ENCODE data around the gene RICTOR.

The RICTOR gene

GRCh38 chr5:38968665-38969064 is 105.5 kb downstream of the RICTOR start:
- WGBS: 95% methylated on average over 5 of the region's 5 CpGs
- no peak overlapping the region for H3K27ac ChIP-seq (ENCODE audit: low read depth, low read length)
- H3K4me3 ChIP-seq (ENCODE audit: low read length): no peak overlapping the region
- H3K9ac ChIP-seq (ENCODE audit: low read depth, low read length): no peak overlapping the region
- H3K9me3 ChIP-seq (ENCODE audit: insufficient read depth, low read depth, low read length): no peaks in the 10 kb centered on the region
- no peaks in the 10 kb centered on the region for H3K27me3 ChIP-seq (ENCODE audit: insufficient read depth, low read length)
- peaks cover 67% of the 10 kb centered on the region for H3K36me3 ChIP-seq (ENCODE audit: insufficient read depth, low read length)
- no peaks in the 10 kb centered on the region for H3K4me1 ChIP-seq (ENCODE audit: insufficient read depth, low read length)

GRCh38 chr5:38961691-38962090 is 112.5 kb downstream of the RICTOR start:
- Histone ChIP-seq H3K36me3 (ENCODE audit: insufficient read depth, low read length) (peaks cover 98% of the 10 kb centered on the region), H3K27ac (ENCODE audit: low read depth, low read length) (no peak overlapping the region)
- WGBS: 96% methylated on average over 2 of the region's 2 CpGs

GRCh38 chr5:38953426-38954012 is 120.7 kb downstream of the RICTOR start:
- Histone ChIP-seq H3K36me3 (ENCODE audit: insufficient read depth, low read length) (peaks cover 100% of the 10 kb centered on the region), H3K27ac (ENCODE audit: low read depth, low read length) (no peak overlapping the region)
- 100% methylated on average over 1 of the region's 4 CpGs for WGBS

More at GRCh38 chr5:38961691-38962090, 112.5 kb downstream of the RICTOR start:
- Histone ChIP-seq H3K4me3 (ENCODE audit: low read length) (no peak overlapping the region), H3K4me1 (ENCODE audit: insufficient read depth, low read length) (no peaks in the 10 kb centered on the region), H3K9ac (ENCODE audit: low read depth, low read length) (no peak overlapping the region), H3K27me3 (ENCODE audit: insufficient read depth, low read length) (no peaks in the 10 kb centered on the region), H3K9me3 (ENCODE audit: insufficient read depth, low read depth, low read length) (no peaks in the 10 kb centered on the region)

GRCh38 chr5:38948501-38948900 is 125.7 kb downstream of the RICTOR start:
- Histone ChIP-seq H3K27me3 (ENCODE audit: insufficient read depth, low read length) (no peaks in the 10 kb centered on the region), H3K4me1 (ENCODE audit: insufficient read depth, low read length) (no peaks in the 10 kb centered on the region), H3K36me3 (ENCODE audit: insufficient read depth, low read length) (peaks cover 98% of the 10 kb centered on the region), H3K9me3 (ENCODE audit: insufficient read depth, low read depth, low read length) (no peaks in the 10 kb centered on the region), H3K9ac (ENCODE audit: low read depth, low read length) (no peak overlapping the region), H3K27ac (ENCODE audit: low read depth, low read length) (no peak overlapping the region), H3K4me3 (ENCODE audit: low read length) (no peak overlapping the region)

More at GRCh38 chr5:38953426-38954012, 120.7 kb downstream of the RICTOR start:
- H3K9me3 ChIP-seq (ENCODE audit: insufficient read depth, low read depth, low read length): no peaks in the 10 kb centered on the region
- no peaks in the 10 kb centered on the region for H3K27me3 ChIP-seq (ENCODE audit: insufficient read depth, low read length)
- no peak overlapping the region for H3K4me3 ChIP-seq (ENCODE audit: low read length)
- no peak overlapping the region for H3K9ac ChIP-seq (ENCODE audit: low read depth, low read length)
- no peaks in the 10 kb centered on the region for H3K4me1 ChIP-seq (ENCODE audit: insufficient read depth, low read length)

- H3K27ac ChIP-seq (ENCODE audit: low read depth, low read length): no peak overlapping the region
- WGBS: 96% methylated on average over 3 of the region's 4 CpGs
- H3K27me3 ChIP-seq (ENCODE audit: insufficient read depth, low read length): no peaks in the 10 kb centered on the region
- no peaks in the 10 kb centered on the region for H3K9me3 ChIP-seq (ENCODE audit: insufficient read depth, low read depth, low read length)
- H3K4me1 ChIP-seq (ENCODE audit: insufficient read depth, low read length): no peaks in the 10 kb centered on the region
- H3K9ac ChIP-seq (ENCODE audit: low read depth, low read length): no peak overlapping the region
- no peak overlapping the region for H3K4me3 ChIP-seq (ENCODE audit: low read length)
- H3K36me3 ChIP-seq (ENCODE audit: insufficient read depth, low read length): peaks cover 87% of the 10 kb centered on the region
Measured at GRCh38 chr5:38944282-38944681, 129.9 kb downstream of the RICTOR start.

GRCh38 chr5:38941912-38942311 is 132.3 kb downstream of the RICTOR start:
- Histone ChIP-seq H3K9me3 (ENCODE audit: insufficient read depth, low read depth, low read length) (no peaks in the 10 kb centered on the region), H3K4me3 (ENCODE audit: low read length) (no peak overlapping the region), H3K4me1 (ENCODE audit: insufficient read depth, low read length) (no peaks in the 10 kb centered on the region), H3K27ac (ENCODE audit: low read depth, low read length) (no peak overlapping the region), H3K27me3 (ENCODE audit: insufficient read depth, low read length) (no peaks in the 10 kb centered on the region), H3K9ac (ENCODE audit: low read depth, low read length) (no peak overlapping the region), H3K36me3 (ENCODE audit: insufficient read depth, low read length) (peaks cover 70% of the 10 kb centered on the region)
- 100% methylated on average over 1 of the region's 2 CpGs for WGBS

GRCh38 chr5:38940230-38940858 is 133.9 kb downstream of the RICTOR start:
- Histone ChIP-seq H3K27me3 (ENCODE audit: insufficient read depth, low read length) (no peaks in the 10 kb centered on the region), H3K36me3 (ENCODE audit: insufficient read depth, low read length) (peaks cover 55% of the 10 kb centered on the region), H3K4me1 (ENCODE audit: insufficient read depth, low read length) (no peaks in the 10 kb centered on the region), H3K4me3 (ENCODE audit: low read length) (no peak overlapping the region), H3K9me3 (ENCODE audit: insufficient read depth, low read depth, low read length) (no peaks in the 10 kb centered on the region), H3K27ac (ENCODE audit: low read depth, low read length) (no peak overlapping the region), H3K9ac (ENCODE audit: low read depth, low read length) (no peak overlapping the region)
- 94% methylated on average over 2 of the region's 2 CpGs for WGBS

GRCh38 chr5:38938973-38939372 is 135.2 kb downstream of the RICTOR start:
- 85% methylated on average over 1 of the region's 1 CpG for WGBS

GRCh38 chr5:38938424-38938823 is 135.8 kb downstream of the RICTOR start:
- Histone ChIP-seq H3K36me3 (ENCODE audit: insufficient read depth, low read length) (peaks cover 36% of the 10 kb centered on the region), H3K27ac (ENCODE audit: low read depth, low read length) (no peak overlapping the region)

More at GRCh38 chr5:38938973-38939372, 135.2 kb downstream of the RICTOR start:
- no peak overlapping the region for H3K9ac ChIP-seq (ENCODE audit: low read depth, low read length)
- no peaks in the 10 kb centered on the region for H3K4me1 ChIP-seq (ENCODE audit: insufficient read depth, low read length)
- peaks cover 41% of the 10 kb centered on the region for H3K36me3 ChIP-seq (ENCODE audit: insufficient read depth, low read length)
- no peak overlapping the region for H3K27ac ChIP-seq (ENCODE audit: low read depth, low read length)
- H3K9me3 ChIP-seq (ENCODE audit: insufficient read depth, low read depth, low read length): no peaks in the 10 kb centered on the region
- H3K27me3 ChIP-seq (ENCODE audit: insufficient read depth, low read length): no peaks in the 10 kb centered on the region
- H3K4me3 ChIP-seq (ENCODE audit: low read length): no peak overlapping the region

GRCh38 chr5:38936269-38936668 is 137.9 kb downstream of the RICTOR start:
- WGBS: 100% methylated on average over 5 of the region's 6 CpGs
- Histone ChIP-seq H3K4me1 (ENCODE audit: insufficient read depth, low read length) (no peaks in the 10 kb centered on the region), H3K4me3 (ENCODE audit: low read length) (no peak overlapping the region), H3K27me3 (ENCODE audit: insufficient read depth, low read length) (no peaks in the 10 kb centered on the region), H3K27ac (ENCODE audit: low read depth, low read length) (no peak overlapping the region), H3K9me3 (ENCODE audit: insufficient read depth, low read depth, low read length) (no peaks in the 10 kb centered on the region), H3K9ac (ENCODE audit: low read depth, low read length) (no peak overlapping the region), H3K36me3 (ENCODE audit: insufficient read depth, low read length) (peaks cover 15% of the 10 kb centered on the region)

More at GRCh38 chr5:38938424-38938823, 135.8 kb downstream of the RICTOR start:
- Histone ChIP-seq H3K9ac (ENCODE audit: low read depth, low read length) (no peak overlapping the region), H3K27me3 (ENCODE audit: insufficient read depth, low read length) (no peaks in the 10 kb centered on the region), H3K4me1 (ENCODE audit: insufficient read depth, low read length) (no peaks in the 10 kb centered on the region), H3K9me3 (ENCODE audit: insufficient read depth, low read depth, low read length) (no peaks in the 10 kb centered on the region), H3K4me3 (ENCODE audit: low read length) (no peak overlapping the region)
- 75% methylated on average over 1 of the region's 1 CpG for WGBS

GRCh38 chr5:38935437-38935836 is 138.8 kb downstream of the RICTOR start:
- no peaks in the 10 kb centered on the region for H3K4me1 ChIP-seq (ENCODE audit: insufficient read depth, low read length)
- no peak overlapping the region for H3K4me3 ChIP-seq (ENCODE audit: low read length)
- no peaks in the 10 kb centered on the region for H3K9me3 ChIP-seq (ENCODE audit: insufficient read depth, low read depth, low read length)
- H3K27ac ChIP-seq (ENCODE audit: low read depth, low read length): no peak overlapping the region
- no peaks in the 10 kb centered on the region for H3K27me3 ChIP-seq (ENCODE audit: insufficient read depth, low read length)
- peaks cover 8% of the 10 kb centered on the region for H3K36me3 ChIP-seq (ENCODE audit: insufficient read depth, low read length)
- no peak overlapping the region for H3K9ac ChIP-seq (ENCODE audit: low read depth, low read length)
- WGBS: no CpG with 5 or more reads among the region's 1 CpG
